Activated CD8-positive, alpha-beta memory T cell treated with anti-CD3 and anti-CD28 coated beads, Interleukin-2, amount 50 U/mL, for 1 hour (primary cell): ENCODE measurements around the gene ARHGAP26.
"Not testable (repeated sequence)": the region's sequence is repeated elsewhere in the genome, so short reads cannot be mapped to it uniquely, and the experiment has no call there.

Experiments
- DNase-seq: peaks from one replicate; pipeline ENCODE4 v3.0.0-alpha.2; 2020; ENCODE audit errors: extremely low read depth

ARHGAP26 gene

GRCh38 chr5:143117821-143118220, 347.6 kb downstream of the ARHGAP26 start:
- no peak for DNase-seq

- DNase-seq: no peak
Measured at GRCh38 chr5:143118222-143118621, 348.0 kb downstream of the ARHGAP26 start.

GRCh38 chr5:143118818-143119217, 348.6 kb downstream of the ARHGAP26 start:
- not testable (repeated sequence) for DNase-seq

GRCh38 chr5:143119291-143119769, 349.2 kb downstream of the ARHGAP26 start:
- no peak for DNase-seq

- DNase-seq: no peak
Measured at GRCh38 chr5:143119881-143120341, 349.7 kb downstream of the ARHGAP26 start.

- no peak for DNase-seq
Measured at GRCh38 chr5:143120460-143121134, 350.4 kb downstream of the ARHGAP26 start.

GRCh38 chr5:143121135-143121475, 350.9 kb downstream of the ARHGAP26 start:
- no peak for DNase-seq

- DNase-seq: no peak
Measured at GRCh38 chr5:143124593-143124992, 354.4 kb downstream of the ARHGAP26 start.

- no peak for DNase-seq
Measured at GRCh38 chr5:143126174-143127019, 356.2 kb downstream of the ARHGAP26 start.

- DNase-seq: no peak
Measured at GRCh38 chr5:143128412-143129071, 358.4 kb downstream of the ARHGAP26 start.

- DNase-seq: no peak
Measured at GRCh38 chr5:143129203-143129602, 359.0 kb downstream of the ARHGAP26 start.

- DNase-seq: no peak
Measured at GRCh38 chr5:143129910-143130612, 359.9 kb downstream of the ARHGAP26 start.

GRCh38 chr5:143130613-143131305, 360.6 kb downstream of the ARHGAP26 start:
- no peak for DNase-seq

GRCh38 chr5:143131972-143132371, 361.8 kb downstream of the ARHGAP26 start:
- no peak for DNase-seq

GRCh38 chr5:143132739-143133138, 362.6 kb downstream of the ARHGAP26 start:
- DNase-seq: no peak

- no peak for DNase-seq
Measured at GRCh38 chr5:143133721-143134120, 363.5 kb downstream of the ARHGAP26 start.

GRCh38 chr5:143134269-143134668, 364.1 kb downstream of the ARHGAP26 start:
- DNase-seq: no peak

- DNase-seq: no peak
Measured at GRCh38 chr5:143134900-143135299, 364.7 kb downstream of the ARHGAP26 start.

GRCh38 chr5:143135832-143136551, 365.8 kb downstream of the ARHGAP26 start:
- DNase-seq: no peak

- DNase-seq: no peak
Measured at GRCh38 chr5:143138839-143139238, 368.7 kb downstream of the ARHGAP26 start.
